Measurements from ENCODE around the gene SPEF2. TPM values are rescaled to one million over a fixed set of nuclear protein-coding genes. Genes with fewer than 3 reads are reported as not detected.

SPEF2 gene
- total RNA-seq, 4 donors from 2014 or later = 0.48 to 6.9 (median 3.2) TPM

DNA sequence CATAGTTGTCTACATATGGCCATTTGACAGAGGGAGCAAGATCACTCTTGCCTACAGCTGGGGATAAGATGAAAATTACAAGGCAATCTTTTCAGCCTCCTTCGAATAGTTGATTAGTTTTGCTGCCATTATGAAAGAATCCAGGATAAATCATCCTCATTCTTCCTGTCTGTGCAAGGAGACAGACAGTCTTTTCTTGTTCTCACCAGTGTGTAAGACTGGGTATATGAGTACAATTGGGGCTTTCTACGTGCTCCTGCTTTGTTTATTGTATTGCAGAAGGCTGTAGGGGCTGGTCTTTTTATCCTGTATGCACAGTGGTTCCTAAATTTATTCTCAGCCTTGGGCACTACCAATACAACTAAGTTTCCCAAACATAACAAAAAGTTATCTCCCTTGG lies 76.8 kb downstream of the SPEF2 start:
- DNase-seq (ENCODE audit: low spot score) (no peak), ATAC-seq (ENCODE audit: low FRiP score) (no peak)
- TF ChIP-seq, protein P1, sequence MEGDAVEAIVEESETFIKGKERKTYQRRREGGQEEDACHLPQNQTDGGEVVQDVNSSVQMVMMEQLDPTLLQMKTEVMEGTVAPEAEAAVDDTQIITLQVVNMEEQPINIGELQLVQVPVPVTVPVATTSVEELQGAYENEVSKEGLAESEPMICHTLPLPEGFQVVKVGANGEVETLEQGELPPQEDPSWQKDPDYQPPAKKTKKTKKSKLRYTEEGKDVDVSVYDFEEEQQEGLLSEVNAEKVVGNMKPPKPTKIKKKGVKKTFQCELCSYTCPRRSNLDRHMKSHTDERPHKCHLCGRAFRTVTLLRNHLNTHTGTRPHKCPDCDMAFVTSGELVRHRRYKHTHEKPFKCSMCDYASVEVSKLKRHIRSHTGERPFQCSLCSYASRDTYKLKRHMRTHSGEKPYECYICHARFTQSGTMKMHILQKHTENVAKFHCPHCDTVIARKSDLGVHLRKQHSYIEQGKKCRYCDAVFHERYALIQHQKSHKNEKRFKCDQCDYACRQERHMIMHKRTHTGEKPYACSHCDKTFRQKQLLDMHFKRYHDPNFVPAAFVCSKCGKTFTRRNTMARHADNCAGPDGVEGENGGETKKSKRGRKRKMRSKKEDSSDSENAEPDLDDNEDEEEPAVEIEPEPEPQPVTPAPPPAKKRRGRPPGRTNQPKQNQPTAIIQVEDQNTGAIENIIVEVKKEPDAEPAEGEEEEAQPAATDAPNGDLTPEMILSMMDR (IDR thresholded peaks at IDR 0.05) = no peak

DNA sequence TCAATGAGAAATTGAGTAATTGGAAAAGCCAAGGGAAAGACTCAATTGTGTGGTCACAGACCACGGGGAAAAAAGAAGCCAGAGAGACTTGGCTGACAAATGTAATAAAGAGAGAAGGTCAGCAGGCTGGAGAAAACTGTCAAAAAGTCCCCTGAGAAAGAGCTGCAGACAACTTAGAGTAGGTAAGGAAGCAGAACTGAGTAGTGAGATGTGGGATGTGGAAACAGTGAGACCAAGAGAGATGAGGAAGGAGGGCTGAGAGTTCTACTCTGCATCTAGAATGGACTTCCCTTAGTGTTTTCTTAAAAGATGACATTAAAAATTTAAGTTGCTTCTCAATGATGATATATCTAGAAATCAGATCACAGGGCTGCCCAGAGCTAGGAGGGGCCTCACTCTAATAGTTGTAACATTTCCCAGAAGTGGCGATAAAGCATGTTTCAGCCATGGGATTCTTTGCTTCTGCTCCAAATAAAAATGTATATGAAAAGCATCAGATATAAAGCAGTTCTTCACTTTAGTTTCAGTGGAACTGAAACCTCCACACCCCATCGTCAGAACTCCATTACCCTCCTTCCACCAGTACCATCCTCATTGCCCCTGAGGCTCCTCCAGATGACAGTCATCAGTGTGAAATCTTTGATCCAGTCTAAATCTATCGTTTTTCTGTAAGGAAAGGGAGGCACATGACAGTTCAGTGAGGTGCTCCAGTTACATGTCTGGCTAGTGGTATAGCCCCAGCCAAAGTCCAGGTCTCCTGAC lies 80.6 kb downstream of the SPEF2 start:
- TF ChIP-seq, protein P1 (IDR thresholded peaks at IDR 0.05) = no peak
- DNase-seq (ENCODE audit: low spot score) = no peak
- ATAC-seq (ENCODE audit: low FRiP score) = no peak

DNA sequence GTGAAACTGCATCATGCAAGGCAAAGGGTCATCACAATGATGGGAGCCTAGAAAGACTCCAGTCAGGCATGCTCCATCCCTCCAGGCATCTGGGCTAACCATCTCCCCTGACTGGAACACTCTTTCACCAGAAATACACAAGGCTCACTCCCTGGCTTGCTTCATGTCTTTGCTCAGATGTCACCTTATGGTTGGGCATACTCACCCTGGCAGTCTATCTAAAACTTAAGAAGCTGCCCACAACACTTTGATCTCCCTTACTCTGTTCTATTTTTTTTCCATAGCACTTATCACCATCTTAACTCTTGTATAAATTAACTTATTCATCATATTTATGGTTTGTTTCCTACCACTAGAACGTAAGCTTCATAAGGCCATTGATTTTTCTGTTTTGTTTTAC lies 90.0 kb downstream of the SPEF2 start:
- DNase-seq (ENCODE audit: low spot score) (no peak), ATAC-seq (ENCODE audit: low FRiP score) (no peak)
- TF ChIP-seq, protein P1 (IDR thresholded peaks at IDR 0.05) = no peak

DNA sequence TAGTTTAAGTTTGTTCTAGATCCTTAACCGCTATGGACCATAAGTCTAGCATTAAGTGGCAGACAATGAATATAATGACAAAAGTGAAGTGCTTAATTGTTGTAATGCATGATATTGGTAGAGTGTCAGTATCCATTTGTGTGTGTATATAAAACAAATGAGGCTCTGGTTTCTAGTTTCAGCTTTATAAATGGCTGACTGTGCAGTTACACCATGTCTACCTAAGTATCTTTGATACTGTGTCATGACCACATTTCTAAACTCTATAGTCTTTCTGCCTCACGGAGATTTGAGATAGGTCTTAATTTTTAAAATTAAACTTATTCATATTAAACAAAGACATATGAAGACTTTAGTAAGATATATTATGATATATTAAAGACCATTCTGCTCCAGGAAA lies 92.0 kb downstream of the SPEF2 start:
- TF ChIP-seq, protein P1 (IDR thresholded peaks at IDR 0.05) = no peak
- ATAC-seq (ENCODE audit: low FRiP score) (no peak), DNase-seq (ENCODE audit: low spot score) (no peak)

DNA sequence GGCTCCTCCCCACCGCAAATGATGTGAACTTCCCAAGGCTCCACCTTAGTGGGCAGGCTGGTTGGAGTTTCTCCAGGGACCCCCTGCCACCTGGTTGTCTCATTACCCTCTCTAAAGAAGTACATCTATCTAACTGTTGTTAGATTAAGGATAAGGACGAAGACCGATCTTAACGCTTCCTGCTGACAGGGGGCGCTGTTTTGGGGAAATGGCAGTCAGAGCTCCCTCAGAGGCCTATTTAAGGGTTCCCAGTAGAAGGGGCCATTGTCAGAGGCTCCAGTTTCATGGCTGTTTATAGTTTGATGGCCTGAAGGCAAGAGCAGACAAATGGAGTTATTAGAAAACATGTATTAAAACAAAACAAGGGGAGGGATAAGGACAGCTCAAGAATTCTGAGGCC lies 100.1 kb downstream of the SPEF2 start:
- ATAC-seq (ENCODE audit: low FRiP score) (no peak), DNase-seq (ENCODE audit: low spot score) (no peak)
- TF ChIP-seq, protein P1 (IDR thresholded peaks at IDR 0.05) = no peak

DNA sequence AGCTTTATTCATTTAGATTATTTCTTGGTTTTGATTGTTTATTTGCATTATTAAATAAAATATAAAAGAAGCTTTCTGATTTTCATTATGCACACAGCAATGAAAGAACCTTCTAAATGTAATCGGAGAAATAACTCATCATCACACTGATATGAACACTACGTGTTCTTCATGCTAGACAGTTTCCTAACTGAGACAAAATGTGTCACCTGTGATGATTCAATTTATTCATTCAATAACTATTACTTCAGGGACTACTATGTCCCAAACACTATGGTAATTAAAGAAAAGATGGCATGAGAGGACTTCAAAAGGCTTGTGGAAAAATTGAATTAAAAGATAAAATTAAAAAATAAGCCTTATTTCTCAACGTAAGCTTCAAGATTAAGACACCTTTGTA lies 118.1 kb downstream of the SPEF2 start:
- DNase-seq (ENCODE audit: low spot score) = no peak
- TF ChIP-seq, protein P1 (IDR thresholded peaks at IDR 0.05) = no peak
- no peak for ATAC-seq (ENCODE audit: low FRiP score)

DNA sequence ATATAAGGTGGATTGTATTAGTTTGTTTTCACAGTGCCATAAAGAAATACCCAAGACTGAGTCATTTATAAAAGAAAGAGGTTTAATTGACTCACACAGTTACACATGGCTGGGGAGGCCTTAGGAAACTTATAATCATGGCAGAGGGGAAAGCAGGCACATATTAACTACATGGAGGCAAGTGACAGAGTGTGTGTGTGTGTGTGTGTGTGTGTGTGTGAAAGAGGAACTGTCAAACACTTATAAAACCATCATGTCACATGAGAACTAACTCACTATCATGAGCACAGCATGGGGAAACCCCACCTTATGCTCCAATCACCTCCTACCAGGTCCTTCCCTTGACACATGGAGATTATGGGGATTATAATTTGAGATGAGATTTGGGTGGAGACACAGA lies 118.6 kb downstream of the SPEF2 start:
- ATAC-seq (ENCODE audit: low FRiP score) = no peak
- TF ChIP-seq, protein P1 (IDR thresholded peaks at IDR 0.05) = no peak
- no peak for DNase-seq (ENCODE audit: low spot score)
